Astrocyte of the spinal cord (primary cell): ENCODE data around the gene LRRTM4.

Experiments used
- DNase-seq: peaks from one replicate; pipeline ENCODE4 v3.0.0; 2011; ENCODE audit warnings: low read depth, low spot score
- H3K4me3 ChIP-seq: 2 replicates; pipeline ENCODE4 v1.5.1; 2011; ENCODE audit warnings: low read depth, mild to moderate bottlenecking, low read length, moderate library complexity
- CTCF ChIP-seq: IDR thresholded peaks from 2 replicates; pipeline ENCODE4 v1.5.1; 2012; ENCODE audit warnings: low read depth, mild to moderate bottlenecking, low read length, inconsistent platforms
- in situ Hi-C: cut with HindIII; loops from 2 replicates; pipeline ENCODE4 v1.10.0; 2017; ENCODE audit warnings: low sequenced_read_pairs

Gene LRRTM4

GRCh38 chr2:77028032-77028600 is 494.1 kb downstream of the LRRTM4 start:
- TF ChIP-seq CTCF, result no peak
- in situ Hi-C loops, result no loop called here
- no peak for DNase-seq
- no peak overlapping the region for H3K4me3 ChIP-seq

- H3K4me3 ChIP-seq, result no peak overlapping the region
- no peak for DNase-seq
- in situ Hi-C loops, result no loop called here
- no peak for TF ChIP-seq CTCF
These were observed 496.5 kb downstream of the LRRTM4 start for GRCh38 chr2:77025714-77026113.

- H3K4me3 ChIP-seq, result no peak overlapping the region
- DNase-seq, result no peak
- in situ Hi-C loops, result no loop called here
- no peak for TF ChIP-seq CTCF
These were observed 501.0 kb downstream of the LRRTM4 start for GRCh38 chr2:77021161-77021560.

GRCh38 chr2:77018219-77018618 is 504.0 kb downstream of the LRRTM4 start:
- in situ Hi-C loops, result no loop called here
- TF ChIP-seq CTCF, result no peak
- H3K4me3 ChIP-seq, result no peak overlapping the region
- DNase-seq, result no peak

- in situ Hi-C loops, result no loop called here
- H3K4me3 ChIP-seq, result no peak overlapping the region
- no peak for TF ChIP-seq CTCF
- DNase-seq, result no peak
These were observed 504.8 kb downstream of the LRRTM4 start for GRCh38 chr2:77017355-77017745.

- H3K4me3 ChIP-seq, result no peak overlapping the region
- in situ Hi-C loops, result no loop called here
- no peak for TF ChIP-seq CTCF
- DNase-seq, result no peak
These were observed 505.5 kb downstream of the LRRTM4 start for GRCh38 chr2:77016443-77017354.
